ENCODE data around the gene DDX47.

Gene DDX47

DNA sequence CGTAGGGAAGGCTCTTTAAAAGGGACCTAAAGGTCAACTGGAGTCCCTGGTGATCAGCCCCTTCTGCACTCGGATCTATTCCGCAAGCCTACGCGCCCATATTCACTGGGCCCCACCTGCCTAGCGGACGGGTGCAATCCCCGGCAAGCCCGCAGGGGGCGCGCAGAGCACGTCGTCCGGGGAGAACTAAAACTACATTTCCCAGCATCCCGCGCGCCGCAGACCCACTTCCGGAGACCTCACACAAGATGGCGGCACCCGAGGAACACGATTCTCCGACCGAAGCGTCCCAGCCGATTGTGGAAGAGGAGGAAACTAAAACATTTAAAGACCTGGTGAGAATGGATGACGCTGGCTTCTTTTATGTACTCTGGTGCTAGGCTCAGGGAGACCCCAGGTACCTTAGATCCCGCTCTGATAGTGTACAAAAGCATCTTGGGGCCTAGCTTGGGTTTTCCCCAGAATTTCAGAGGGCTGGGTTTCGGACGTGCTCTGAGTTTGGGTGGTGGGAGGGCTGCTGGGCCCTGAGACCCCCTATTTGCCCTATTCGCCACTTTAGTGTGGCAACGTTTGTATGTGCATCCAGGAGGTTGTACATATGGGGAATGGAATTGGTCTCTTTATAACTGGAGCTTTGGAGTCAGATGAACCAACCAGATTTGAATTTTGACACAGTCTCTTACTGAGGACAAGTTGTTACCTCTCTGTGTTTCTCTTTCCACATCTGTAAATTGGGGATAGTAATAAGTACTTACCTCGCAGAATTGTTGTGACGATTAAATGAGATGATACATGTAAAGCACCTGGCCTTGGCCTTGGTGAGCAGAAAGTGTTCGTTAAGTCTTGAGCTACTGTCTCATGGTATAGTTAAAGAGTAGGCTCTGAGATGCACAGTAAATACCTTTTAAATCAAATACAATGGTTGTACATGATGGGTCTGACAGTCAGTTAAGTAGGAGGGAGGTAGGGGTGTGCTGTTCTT lies at the start of gene DDX47:
DDX47 (plus strand) TSS at position 227 of the 982 bp plus-strand sequence; CDS start at position 249, 22 bp downstream.
- peak; percentile 93 for DNase-seq

- DNase-seq = no peak
These were observed 48.3 kb upstream of the DDX47 start for GRCh38 chr12:12764824-12765223.

GRCh38 chr12:12770262-12770661 lies 42.9 kb upstream of the DDX47 start:
- no peak for DNase-seq

DNA sequence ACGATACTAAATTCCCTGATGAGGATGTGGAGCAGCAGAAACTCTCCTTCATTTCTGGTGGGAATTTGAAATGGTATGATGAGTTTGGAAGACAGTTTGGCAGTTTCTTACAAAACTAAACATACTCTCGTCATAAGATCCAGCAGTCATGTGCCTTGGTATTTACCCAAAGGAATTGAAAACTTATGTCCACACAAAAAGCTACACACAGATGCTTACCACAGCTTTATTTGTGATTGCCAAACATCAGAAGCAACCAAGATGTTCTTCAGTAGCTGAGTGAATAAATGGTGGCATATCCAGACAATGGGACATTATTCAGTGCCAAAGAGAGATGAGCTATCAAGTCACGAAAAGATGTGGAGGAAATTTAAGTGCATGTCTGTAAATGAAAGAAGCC lies 38.4 kb upstream of the DDX47 start:
- DNase-seq = no peak

- no peak for DNase-seq
These were observed 36.9 kb upstream of the DDX47 start for GRCh38 chr12:12776261-12776660.

GRCh38 chr12:12777092-12777491 lies 36.1 kb upstream of the DDX47 start:
- DNase-seq = no peak

DNA sequence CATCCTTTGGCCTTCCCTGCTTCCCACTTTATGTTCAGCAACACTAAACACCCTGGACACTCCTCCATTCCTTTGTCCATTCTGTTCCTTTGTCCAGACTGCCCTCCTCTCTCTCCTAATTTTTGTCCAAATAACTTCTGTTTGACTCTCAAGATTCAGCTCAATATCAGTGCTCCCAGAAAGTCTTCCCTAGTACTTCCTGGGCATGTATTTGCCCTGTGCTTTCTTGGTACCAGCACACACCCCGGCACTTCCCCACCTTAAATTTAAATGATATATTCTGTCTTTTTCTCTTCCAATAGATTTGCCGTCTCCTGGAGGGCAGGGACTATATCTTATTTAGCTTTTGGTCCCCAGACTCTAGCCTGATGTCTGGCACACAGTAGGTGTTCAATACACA lies 34.1 kb upstream of the DDX47 start:
- DNase-seq = no peak

DNA sequence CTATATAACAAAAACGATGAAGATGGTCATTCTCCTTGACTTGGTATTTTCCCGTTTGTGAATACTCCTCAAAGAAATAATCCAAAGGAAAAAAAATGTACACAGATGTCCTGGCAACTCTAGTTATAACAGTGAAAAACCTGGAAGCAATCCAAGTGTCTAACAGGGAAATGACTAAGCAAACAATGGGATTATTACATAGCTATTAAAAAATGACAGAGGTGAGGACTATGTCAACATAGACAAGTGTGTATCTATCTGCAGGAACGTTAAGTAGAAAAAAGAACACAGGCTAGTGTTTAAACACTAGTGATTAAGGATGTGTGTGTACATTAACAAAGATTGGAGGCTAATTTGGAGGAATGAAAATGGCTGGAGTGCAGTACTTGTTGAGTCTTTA lies 33.6 kb upstream of the DDX47 start:
- DNase-seq = no peak

- no peak for DNase-seq
These were observed 29.0 kb upstream of the DDX47 start for GRCh38 chr12:12784116-12784515.

GRCh38 chr12:12784911-12785814 lies 28.0 kb upstream of the DDX47 start, which contains the start of gene APOLD1:
TSS of gene APOLD1 (plus strand) at chr12:12785659. CDS start at chr12:12785692, 33 bp downstream.
- no peak for DNase-seq

DNA sequence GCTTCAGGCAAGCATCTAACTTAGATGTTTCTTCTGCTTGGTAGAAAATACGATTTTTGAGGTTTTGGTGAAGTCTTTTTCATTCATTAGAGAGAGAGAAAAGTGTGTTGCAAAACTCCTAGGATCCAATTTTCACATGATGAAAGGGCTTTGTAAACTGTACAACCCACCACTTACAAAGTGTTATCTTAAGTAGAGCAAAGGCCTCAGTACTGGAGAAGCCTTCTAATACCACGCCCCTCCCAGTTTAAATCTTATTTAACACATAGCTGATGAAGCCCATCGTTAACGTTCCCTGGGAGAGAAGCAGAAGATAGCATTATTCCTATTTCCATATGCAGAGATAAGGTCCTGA lies 26.8 kb upstream of the DDX47 start:
- no peak for DNase-seq

DNA sequence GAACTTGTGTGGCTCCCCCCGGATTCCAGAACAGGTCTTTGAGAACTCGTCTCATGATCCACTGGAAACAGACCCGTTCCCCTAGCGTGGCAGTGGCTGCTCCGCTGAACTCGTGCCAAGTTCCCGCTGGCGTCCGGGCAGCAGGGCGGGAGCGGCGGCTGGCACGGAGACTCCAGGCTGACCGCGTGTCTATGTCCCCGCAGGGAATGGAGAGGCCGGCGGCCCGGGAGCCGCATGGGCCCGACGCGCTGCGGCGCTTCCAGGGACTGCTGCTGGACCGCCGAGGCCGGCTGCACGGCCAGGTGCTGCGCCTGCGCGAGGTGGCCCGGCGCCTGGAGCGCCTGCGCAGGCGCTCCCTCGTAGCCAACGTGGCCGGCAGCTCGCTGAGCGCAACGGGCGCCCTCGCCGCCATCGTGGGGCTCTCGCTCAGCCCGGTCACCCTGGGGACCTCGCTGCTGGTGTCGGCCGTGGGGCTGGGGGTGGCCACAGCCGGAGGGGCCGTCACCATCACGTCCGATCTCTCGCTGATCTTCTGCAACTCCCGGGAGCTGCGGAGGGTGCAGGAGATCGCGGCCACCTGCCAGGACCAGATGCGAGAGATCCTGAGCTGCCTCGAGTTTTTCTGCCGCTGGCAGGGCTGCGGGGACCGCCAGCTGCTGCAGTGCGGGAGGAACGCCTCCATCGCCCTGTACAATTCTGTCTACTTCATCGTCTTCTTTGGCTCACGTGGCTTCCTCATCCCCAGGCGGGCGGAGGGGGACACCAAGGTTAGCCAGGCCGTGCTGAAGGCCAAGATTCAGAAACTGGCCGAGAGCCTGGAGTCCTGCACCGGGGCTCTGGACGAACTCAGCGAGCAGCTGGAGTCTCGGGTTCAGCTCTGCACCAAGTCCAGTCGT lies 26.2 kb upstream of the DDX47 start:
- DNase-seq = peak; percentile 72

- no peak for DNase-seq
These were observed 25.0 kb upstream of the DDX47 start for GRCh38 chr12:12788131-12788530.

DNA sequence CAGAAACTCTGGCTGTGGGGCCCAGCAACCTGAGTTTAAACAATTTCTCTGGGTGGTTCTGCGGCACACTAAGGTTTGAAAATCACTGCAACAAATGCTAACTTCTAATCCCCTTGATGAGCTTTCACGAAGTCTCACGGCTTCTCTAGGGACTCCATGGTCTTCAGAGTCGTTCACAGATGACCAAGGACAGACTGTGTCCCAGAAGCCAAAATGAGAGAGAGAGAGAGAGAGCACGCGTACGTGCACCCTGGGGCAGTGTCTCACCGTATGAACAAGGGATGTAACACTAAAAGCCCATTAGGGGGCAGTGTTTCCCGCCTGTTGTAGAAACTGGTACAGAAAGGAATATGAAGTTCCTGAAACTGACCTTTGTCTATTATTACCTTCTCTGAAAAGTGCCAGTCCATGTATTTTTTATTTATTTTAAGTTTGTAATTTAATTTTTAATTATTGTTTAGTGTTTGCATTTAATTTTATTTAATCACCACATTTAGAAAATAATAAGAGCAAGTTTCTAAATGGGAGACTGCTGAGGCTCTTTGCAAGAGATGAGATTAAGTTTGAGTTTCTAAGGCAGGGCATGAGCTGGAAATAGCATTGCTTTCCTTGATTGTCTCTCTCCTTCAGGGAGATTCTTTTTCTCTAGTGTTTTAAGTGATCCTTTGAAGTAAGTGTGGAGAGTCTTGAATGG lies 24.3 kb upstream of the DDX47 start:
- peak; percentile 35 for DNase-seq

GRCh38 chr12:12790956-12791355 lies 22.2 kb upstream of the DDX47 start:
- no peak for DNase-seq

- DNase-seq = no peak
These were observed 21.3 kb upstream of the DDX47 start for GRCh38 chr12:12791756-12792369.

DNA sequence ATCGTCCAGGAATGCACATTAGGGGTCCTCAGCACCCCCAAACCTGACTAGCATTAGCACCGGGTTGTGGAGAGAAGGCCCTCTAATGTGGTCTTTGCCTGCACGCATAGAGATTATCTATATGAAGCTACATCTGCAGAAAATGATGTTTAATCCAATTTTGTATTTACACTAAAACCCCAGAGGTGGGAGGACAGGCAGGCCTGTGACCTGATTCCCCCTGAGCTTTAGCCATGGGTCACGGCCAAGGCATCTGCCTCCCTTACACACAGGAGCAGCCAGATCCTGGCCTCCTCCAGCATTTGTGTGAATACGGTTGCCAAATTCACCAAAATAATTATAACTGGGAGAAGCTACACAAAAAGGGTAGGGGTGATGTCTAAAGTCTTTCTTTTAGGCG lies 20.7 kb upstream of the DDX47 start:
- no peak for DNase-seq

GRCh38 chr12:12794686-12795085 lies 18.5 kb upstream of the DDX47 start:
- no peak for DNase-seq

DNA sequence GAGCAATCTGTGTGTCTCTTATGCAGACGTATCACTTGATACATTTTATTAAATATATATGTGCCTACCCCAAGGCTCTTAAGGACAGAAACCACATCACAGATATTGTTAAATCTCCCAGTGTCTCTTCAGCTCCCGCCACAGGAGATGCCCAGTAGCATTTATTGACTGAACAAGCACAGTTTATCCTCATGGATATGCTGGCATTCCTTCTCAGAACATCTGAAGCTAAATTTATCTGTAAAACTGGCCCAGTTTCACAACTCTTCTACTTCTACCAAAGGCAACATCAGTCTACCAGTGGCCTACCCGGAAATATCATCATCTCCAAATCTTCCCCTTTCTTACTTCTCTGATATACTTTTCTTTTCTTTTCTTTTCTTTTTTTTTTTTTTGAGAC lies 17.0 kb upstream of the DDX47 start:
- no peak for DNase-seq

DNA sequence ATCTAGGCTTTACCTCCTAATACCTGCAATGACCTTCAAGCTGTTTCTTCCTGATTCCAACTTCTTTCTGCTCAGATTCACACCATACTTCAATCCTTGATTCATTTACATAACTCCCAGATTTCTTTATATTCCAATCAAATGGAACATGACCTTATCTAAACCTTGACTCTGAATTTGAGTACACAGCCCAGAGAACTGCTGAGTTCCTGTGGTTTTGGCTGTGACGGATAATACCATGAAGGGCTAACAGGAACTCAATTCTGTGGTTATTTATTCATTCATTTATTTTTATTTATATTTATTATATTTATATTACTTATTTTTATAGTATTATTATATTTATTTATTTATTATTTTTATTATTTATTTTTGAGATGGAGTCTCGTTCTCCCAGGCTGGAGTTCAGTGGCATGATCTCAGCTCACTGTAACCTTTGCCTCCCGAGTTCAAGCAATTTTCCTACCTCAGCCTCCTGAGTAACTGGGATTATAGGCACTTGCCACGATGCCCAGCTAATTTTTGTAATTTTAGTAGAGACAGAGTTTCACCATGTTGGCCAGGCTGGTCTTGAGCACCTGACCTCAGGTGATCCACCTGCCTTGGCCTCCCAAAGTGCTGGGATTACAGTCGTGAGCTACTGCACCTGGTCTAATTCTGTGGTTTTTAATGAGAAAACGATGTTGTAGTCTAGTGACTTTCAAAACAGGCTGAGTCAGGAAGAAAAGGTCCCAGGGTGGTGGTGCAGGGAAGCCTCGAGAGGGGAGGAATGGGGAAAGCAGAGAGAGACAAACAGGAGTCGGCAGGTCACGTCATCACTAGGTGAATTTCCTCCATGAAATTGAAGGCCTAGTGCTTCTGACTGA lies 16.0 kb upstream of the DDX47 start:
- DNase-seq = no peak

DNA sequence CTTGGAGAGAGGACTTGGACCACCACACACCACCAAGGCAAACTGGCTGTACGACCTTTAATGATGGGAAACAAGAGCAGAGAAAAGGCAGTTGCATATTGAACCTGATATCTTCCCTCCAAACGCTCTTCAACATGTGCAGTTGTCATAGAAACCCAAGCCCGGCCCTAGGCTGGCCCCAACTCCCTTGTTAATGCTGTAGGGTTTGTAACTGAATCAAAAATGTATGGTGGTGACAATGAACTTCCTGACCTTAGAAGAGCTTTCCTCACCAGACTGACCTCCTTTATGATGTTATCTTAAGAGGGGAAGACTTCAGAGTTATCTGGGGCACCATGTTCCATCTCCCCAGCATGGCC lies 15.4 kb upstream of the DDX47 start:
- DNase-seq = no peak

Measured in activated effector memory CD4-positive, alpha-beta T cell treated with Interleukin-2 at 50 U/mL for 16 hours (primary cell).